ENCODE data around the gene TCEAL2. TPM values are rescaled to one million over a fixed set of nuclear protein-coding genes. Genes with fewer than 3 reads are reported as not detected.

The TCEAL2 gene
- total RNA-seq, 1 donor from 2014 or later: not detected

Other genes with a start within 250 kb of the TCEAL2 start
- gene ZMAT1, start 193.7 kb upstream of the TCEAL2 start, total RNA-seq: 4.2 TPM
- not detected for gene TCEAL6, start 16.8 kb downstream of the TCEAL2 start, total RNA-seq
- 0.68 TPM for gene BEX5, start 30.3 kb downstream of the TCEAL2 start, total RNA-seq
- gene TCP11X1, start 89.6 kb downstream of the TCEAL2 start, total RNA-seq: not detected
- gene NXF2, start 121.5 kb downstream of the TCEAL2 start, total RNA-seq: not detected

All from Right ventricle myocardium inferior (tissue), 1 donor.